Glutamatergic neuron (in vitro differentiated cells): Measurements from ENCODE around the gene ENDOV. TPM values are rescaled to one million over a fixed set of nuclear protein-coding genes. Genes with fewer than 3 reads are reported as not detected.

Source experiments
- DNase-seq: peaks from one replicate; pipeline ENCODE4 v3.0.0; 2022
- H3K27ac Mint-ChIP-seq: one replicate; pipeline ENCODE4 v1.8.0; 2020; ENCODE audit warnings: mild to moderate bottlenecking, mixed read lengths, inconsistent platforms; ENCODE audit not compliant: unreplicated experiment
- H3K27me3 Mint-ChIP-seq: one replicate; pipeline ENCODE4 v1.8.0; 2020; ENCODE audit warnings: mild to moderate bottlenecking, moderate library complexity, mixed read lengths, inconsistent platforms; ENCODE audit not compliant: unreplicated experiment
- H3K36me3 Mint-ChIP-seq: one replicate; pipeline ENCODE4 v1.8.0; 2020; ENCODE audit warnings: mild to moderate bottlenecking, mixed read lengths, inconsistent platforms; ENCODE audit not compliant: unreplicated experiment
- H3K4me1 Mint-ChIP-seq: one replicate; pipeline ENCODE4 v1.8.0; 2020; ENCODE audit warnings: mild to moderate bottlenecking, low read depth, mixed read lengths, inconsistent platforms; ENCODE audit not compliant: unreplicated experiment
- H3K4me3 Mint-ChIP-seq: one replicate; pipeline ENCODE4 v1.8.0; 2020; ENCODE audit warnings: mild to moderate bottlenecking, mixed read lengths, inconsistent platforms; ENCODE audit not compliant: unreplicated experiment
- H3K9me3 Mint-ChIP-seq: one replicate; pipeline ENCODE4 v1.8.0; 2020; ENCODE audit warnings: mild to moderate bottlenecking, moderate library complexity, mixed read lengths, inconsistent platforms; ENCODE audit not compliant: unreplicated experiment
- CTCF ChIP-seq: fragments of 200-600 bp; sonication (generic); IDR thresholded peaks from one replicate; pipeline ENCODE4 v1.5.0; 2021; ENCODE audit not compliant: partially characterized antibody, unreplicated experiment
- total RNA-seq: library from RNA; stranded (reverse); fragmentation: NEBNext Ultra II Directional; extraction: Animal tissue kit (Norgen Biotek cat#: 25700); gene quantifications from one replicate; pipeline ENCODE4 v1.2.1, GENCODE V29; 2021; ENCODE audit not compliant: unreplicated experiment

Gene ENDOV
- total RNA-seq, 1 donor from 2014 or later = 42.1 TPM

GRCh38 chr17:80381416-80381923 is 33.5 kb upstream of the ENDOV start:
- Mint-ChIP-seq H3K27ac (no peak overlapping the region), H3K27me3 (peaks cover 9% of the 10 kb centered on the region), H3K36me3 (peaks cover 6% of the 10 kb centered on the region), H3K9me3 (no peaks in the 10 kb centered on the region), H3K4me1 (peaks cover 7% of the 10 kb centered on the region), H3K4me3 (no peak overlapping the region)
- TF ChIP-seq CTCF = no peak
- no peak for DNase-seq

DNA sequence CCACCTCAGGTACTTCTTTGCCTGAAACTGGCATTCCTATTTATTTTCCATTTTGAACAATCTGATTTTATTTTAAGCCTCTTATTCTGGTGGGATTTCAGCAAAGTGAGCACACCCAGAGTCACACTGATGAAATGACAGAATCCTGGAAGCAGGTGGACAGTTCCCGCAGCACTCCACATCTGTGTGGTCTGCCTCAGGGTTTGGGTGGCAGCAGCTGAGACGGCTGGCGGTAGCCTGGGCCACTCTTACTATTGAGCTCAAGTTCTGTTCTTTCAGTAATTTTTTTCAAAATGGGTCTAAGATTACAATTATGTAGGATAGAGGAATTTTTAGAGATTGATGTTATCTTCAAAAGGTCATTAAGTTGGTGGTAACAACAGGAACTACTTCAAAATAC is 32.5 kb upstream of the ENDOV start:
- Mint-ChIP-seq H3K4me1 (peaks cover 8% of the 10 kb centered on the region), H3K9me3 (no peaks in the 10 kb centered on the region), H3K4me3 (no peak overlapping the region), H3K27me3 (peaks cover 8% of the 10 kb centered on the region), H3K36me3 (peaks cover 6% of the 10 kb centered on the region), H3K27ac (no peak overlapping the region)
- no peak for TF ChIP-seq CTCF
- no peak for DNase-seq

- no peak for DNase-seq
- Mint-ChIP-seq H3K4me3 (no peak overlapping the region), H3K27me3 (peaks cover 6% of the 10 kb centered on the region), H3K4me1 (peaks cover 9% of the 10 kb centered on the region), H3K27ac (no peak overlapping the region), H3K36me3 (peaks cover 6% of the 10 kb centered on the region), H3K9me3 (peaks cover 2% of the 10 kb centered on the region)
- no peak for TF ChIP-seq CTCF
Measured at GRCh38 chr17:80382956-80383355, 32.0 kb upstream of the ENDOV start.

- Mint-ChIP-seq H3K4me1 (peaks cover 17% of the 10 kb centered on the region), H3K36me3 (peaks cover 6% of the 10 kb centered on the region), H3K9me3 (peaks cover 2% of the 10 kb centered on the region), H3K27me3 (peaks cover 9% of the 10 kb centered on the region), H3K4me3 (no peak overlapping the region), H3K27ac (no peak overlapping the region)
- no peak for TF ChIP-seq CTCF
- DNase-seq = no peak
Measured at GRCh38 chr17:80384078-80384960, 30.6 kb upstream of the ENDOV start.

DNA sequence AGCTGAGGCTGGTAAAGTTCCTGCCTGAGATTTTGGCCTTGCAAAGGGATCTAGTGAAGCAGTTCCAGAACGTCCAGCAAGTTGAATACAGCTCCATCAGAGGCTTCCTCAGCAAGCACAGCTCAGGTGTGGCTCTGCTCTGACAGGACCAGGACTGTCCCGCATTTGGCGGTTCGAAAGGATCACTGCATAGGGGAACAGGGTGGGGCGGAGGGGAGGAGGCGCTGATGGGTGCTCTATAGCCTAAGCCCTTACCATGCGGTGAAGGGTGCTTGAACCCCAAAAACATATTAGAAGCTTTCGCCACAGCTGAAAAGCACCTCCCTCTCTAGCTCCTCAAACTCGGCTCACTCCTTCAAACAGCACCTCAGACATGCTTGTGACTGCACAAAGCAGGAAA is 29.9 kb upstream of the ENDOV start:
- no peak for DNase-seq
- Mint-ChIP-seq H3K27me3 (peaks cover 12% of the 10 kb centered on the region), H3K4me3 (no peak overlapping the region), H3K9me3 (peaks cover 3% of the 10 kb centered on the region), H3K4me1 (peaks cover 22% of the 10 kb centered on the region), H3K36me3 (peaks cover 6% of the 10 kb centered on the region), H3K27ac (no peak overlapping the region)
- no peak for TF ChIP-seq CTCF
